ENCODE measurements around the gene EPS15.

- TF ChIP-seq POLR2AphosphoS5 (IDR thresholded peaks at IDR 0.05; ENCODE audit: low read depth, low read length) (no peak), SPI1 (IDR thresholded peaks at IDR 0.05; ENCODE audit: low read depth, low read length) (no peak), POLR2A (IDR thresholded peaks at IDR 0.05; ENCODE audit: low read depth, low read length) (no peak), TAF1 (IDR thresholded peaks at IDR 0.05; ENCODE audit: low read depth, low read length) (no peak), PAX5 (IDR thresholded peaks at IDR 0.05; ENCODE audit: insufficient read depth, low read length, severe bottlenecking) (no peak)
Measured at GRCh38 chr1:51331206-51332100, 187.6 kb downstream of the EPS15 start.

Measured in GM12891 (cell line).